Right hindlimb (tissue), 1 donor: ENCODE data around the gene OXCT2.
"Not testable (repeated sequence)": the region's sequence is repeated elsewhere in the genome, so short reads cannot be mapped to it uniquely, and the experiment has no call there.

Source experiments
- DNase-seq: peaks from one replicate; pipeline ENCODE4 v3.0.0-alpha.2; 2018

OXCT2 gene

DNA sequence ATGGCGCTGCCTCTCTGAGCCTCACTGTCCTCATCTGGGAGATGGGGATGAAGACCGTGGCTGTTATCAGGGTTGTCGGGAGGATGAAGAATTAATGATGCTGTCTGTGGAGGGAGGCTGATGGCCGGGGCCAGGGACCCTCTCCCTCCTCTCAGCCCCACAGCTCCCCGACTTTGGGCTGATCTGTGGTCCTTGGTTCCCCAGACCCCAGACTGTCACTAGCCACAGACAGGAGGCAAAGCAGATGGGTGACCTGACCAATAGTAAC lies 15.9 kb upstream of the OXCT2 start:
- DNase-seq: peak; percentile 4

DNA sequence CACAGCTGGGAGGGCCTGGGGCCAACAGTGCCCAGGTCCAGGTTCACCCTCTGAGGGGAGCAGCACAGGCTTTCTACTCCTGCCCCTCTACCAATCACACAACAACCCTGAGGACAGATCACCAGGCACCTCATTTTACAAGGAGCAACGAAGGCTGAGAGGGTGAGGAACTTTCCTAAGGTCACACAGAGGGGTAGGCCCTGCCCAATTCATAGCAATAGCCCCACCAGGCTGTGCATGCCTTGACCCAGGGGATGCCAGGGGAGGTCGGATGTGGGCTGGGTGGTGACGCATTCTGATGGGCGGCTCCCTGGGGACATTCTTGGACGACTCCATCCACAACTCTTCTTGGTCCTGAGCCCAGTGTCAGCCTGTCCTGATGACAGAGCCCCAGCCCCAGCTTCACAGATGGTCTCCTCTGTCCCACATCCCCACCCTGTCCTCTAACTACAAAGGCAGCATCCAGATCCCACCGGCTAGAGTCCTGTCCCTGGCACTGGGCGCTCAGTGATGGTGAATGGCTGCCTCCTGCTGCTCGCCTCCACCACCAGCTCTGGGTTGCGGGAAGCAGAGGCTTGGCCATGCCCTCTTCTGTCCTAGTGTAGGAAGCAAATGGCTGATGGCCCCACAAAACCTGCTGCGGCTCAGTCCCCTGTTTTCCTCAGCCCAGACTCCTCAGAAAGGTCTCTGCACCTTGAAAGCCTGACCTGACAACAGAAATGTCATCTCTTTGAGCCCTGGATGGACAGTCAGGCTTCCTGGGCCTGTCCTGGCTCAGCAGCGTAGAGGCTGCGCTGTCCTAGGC lies 15.4 kb upstream of the OXCT2 start:
- peak; percentile 17 for DNase-seq

GRCh38 chr1:39782685-39783084 lies 11.5 kb upstream of the OXCT2 start:
- DNase-seq: not testable (repeated sequence)

DNA sequence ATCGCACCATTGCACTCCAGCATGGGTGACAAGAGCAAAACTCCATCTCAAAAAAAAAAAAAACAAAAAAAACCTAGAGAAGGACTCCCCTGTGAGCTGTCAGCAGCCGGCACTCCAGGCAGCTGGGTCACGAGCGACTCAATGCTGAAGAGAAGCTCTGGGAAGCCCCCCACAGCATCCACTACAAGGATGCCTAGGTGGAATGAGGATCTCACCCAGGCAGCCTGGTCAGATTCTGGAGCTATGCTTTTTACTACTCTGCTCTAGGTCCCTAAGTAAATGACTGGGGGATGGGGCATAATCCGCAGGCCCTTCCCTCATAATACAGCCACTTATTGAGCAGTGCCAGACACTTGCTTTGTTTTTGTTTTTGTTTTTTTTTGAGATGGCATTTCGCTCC lies 11.0 kb upstream of the OXCT2 start:
- peak; percentile 8 for DNase-seq

GRCh38 chr1:39781349-39781715 lies 10.2 kb upstream of the OXCT2 start:
- DNase-seq: no peak

DNA sequence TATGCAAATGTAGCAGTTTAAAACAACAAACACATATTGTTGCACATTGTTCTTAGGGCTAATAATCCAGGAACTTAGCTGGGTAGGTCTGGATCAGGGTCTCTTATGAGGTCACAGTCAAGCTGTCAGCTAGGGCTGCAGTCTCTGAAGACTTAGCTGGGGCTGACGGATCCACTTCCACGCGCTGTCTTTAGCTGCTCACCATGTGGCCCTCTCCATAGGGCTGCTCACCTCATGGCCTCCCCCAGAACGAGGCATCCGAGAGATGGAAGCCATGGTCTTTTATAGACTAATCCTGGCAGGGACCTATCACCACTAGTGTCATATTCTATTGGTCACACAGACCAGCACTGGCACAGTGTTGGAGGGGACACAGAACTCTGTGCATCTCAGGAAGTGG lies 8.7 kb upstream of the OXCT2 start:
- DNase-seq: no peak

DNA sequence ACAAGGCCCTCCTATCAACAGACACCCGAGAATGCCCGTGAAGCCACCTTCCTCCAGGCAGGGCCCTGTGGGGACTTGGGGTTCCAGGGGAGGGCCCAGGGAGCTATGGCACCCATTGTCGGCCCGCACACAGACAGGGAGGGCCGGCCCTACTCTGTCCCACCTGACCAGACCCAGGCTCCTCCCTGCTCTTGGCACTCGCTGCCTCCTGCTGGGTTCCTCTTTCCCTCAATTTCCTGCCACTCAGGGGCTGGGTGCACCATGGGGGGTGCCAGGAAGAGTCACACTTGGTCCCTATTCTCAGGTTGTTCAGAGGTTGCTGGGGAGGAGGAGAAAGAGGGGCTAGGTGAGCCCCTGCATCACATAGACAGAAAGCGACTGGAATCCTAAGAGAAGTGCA lies 8.0 kb upstream of the OXCT2 start:
- no peak for DNase-seq

DNA sequence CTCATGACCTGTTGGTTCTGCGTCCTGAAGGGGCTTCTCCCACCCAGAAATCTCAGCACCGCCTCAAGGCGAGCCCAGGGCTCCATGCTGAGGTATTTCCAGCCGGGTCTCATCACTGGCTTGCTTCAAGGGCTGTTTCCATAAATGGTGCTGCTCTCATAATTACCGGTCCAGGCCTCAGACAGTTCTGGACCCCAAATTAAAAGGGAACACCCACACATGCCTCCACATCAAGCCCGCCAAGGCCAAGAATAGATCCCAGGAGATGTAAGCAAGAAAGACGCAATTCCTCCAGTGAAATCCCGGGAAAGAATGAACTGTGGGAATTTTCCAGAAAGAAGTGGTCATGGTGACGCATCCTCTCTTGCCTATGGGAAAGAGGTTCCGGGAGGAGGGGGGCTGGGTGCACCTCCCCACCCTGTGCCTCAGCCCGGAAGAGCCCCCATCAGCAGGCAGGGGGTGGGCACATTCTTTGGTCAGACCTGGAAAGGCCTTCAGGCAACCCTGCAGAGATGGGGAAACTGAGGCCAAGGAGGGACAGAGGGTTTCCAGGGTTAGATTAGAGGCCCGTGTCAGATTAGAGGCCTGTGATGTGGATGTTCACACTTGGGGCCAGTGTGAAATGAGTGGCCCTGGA lies 7.4 kb upstream of the OXCT2 start:
- DNase-seq: not testable (repeated sequence)

DNA sequence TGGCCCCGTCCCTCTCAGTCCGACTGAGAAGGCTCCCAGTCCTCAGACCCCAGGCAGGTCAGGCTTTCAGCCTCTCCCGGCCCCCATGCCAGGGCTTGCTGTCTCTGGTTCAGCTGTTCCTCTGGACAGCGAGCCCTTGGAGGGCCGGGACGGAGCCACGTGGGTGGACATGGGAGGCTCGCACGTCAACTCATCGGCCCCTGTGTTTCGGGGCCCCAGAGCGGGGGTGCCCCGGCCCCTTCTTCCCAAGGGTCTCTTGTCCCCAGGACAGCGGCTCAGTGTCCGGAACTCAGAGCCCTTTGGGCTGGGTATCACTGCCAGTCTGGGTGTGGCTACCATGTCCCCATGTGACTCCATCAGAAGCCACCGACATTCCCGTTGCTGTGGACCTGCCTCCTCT lies 6.7 kb upstream of the OXCT2 start:
- DNase-seq: not testable (repeated sequence)

DNA sequence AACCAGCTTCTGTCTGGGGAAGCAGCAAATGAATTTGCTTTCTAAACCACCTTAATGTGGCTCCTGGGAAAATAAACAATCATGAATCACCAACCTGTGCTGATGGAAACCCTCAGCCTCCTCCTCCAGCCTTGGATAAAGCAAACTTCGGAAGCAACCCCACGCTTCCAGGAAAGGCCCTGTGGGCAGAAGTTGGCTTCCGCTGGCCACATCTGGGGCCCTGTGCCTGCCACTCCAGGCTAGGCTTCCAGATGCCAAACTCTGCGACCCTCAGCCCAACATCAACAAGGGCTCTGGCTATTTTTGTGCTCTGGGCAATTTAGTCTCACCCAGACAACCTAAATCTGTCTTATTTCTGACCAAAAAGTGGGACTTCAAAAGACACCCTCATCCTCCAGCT lies 6.2 kb upstream of the OXCT2 start:
- DNase-seq: no peak

- DNase-seq: no peak
Observed at GRCh38 chr1:39776886-39777285, 5.7 kb upstream of the OXCT2 start.

DNA sequence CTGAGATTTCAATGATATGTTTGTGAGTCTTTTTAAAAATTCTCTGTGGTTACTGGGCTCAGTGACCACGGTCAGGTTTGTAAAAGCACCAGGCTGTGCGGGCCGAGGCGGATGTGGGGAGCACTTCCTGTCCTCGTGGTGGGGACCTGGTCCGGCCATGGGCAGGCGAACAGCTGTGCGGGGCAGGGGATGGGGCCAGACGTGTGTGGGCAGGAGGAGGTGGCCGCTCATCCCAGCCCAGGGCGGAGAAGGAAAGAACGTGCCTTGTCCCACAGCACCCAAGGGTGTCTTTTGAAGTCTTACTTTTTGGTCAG lies 5.2 kb upstream of the OXCT2 start:
- peak; percentile 40 for DNase-seq

GRCh38 chr1:39775676-39776399 lies 4.7 kb upstream of the OXCT2 start:
- not testable (repeated sequence) for DNase-seq

GRCh38 chr1:39775141-39775540 lies 4.0 kb upstream of the OXCT2 start:
- not testable (repeated sequence) for DNase-seq

GRCh38 chr1:39773369-39773979 lies 2.3 kb upstream of the OXCT2 start:
- DNase-seq: not testable (repeated sequence)

DNA sequence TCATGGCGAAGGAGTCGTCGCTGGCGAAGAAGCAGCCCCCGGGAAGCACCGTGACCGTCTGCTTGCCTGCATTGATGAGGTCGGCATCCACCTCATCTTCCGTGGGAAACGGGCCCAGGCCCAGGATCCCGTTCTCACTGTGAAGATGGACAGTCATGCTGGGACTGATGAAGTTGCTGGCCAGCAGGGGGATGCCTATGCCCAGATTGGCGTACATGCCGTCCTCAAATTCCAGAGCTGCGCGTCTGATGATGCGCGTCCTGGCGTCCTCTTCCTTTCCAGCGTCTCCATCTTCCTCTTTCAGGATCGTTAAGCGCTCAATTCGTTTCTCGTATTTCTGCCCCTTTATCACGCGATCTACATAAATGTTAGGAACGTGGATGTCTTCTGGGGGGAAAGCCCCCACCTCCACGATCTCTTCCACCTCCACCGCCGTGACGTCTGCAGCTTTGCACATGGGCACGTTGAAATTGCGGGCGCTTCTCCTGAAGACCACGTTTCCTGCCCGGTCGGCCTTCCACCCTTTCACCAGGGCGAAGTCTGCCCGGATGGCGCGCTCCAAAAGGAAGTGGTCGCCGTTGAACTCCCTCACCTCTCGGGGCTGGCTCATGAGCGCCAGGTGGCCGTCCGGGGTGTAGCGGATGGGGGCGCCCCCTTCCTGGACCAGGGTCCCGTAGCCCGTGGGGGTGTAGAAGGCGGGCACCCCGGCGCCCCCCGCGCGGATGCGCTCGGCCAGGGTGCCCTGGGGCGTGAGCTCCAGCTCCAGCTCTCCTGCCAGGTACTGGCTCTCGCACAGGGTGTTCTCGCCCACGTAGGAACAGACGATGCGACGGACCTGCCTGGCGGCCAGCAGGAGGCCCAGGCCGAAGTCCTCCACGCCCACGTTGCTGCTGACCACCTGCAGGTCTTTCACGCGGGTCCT lies 787 bp downstream of the OXCT2 start:
- not testable (repeated sequence) for DNase-seq

- DNase-seq: not testable (repeated sequence)
Observed at GRCh38 chr1:39769502-39769901, 1.6 kb downstream of the OXCT2 start.

DNA sequence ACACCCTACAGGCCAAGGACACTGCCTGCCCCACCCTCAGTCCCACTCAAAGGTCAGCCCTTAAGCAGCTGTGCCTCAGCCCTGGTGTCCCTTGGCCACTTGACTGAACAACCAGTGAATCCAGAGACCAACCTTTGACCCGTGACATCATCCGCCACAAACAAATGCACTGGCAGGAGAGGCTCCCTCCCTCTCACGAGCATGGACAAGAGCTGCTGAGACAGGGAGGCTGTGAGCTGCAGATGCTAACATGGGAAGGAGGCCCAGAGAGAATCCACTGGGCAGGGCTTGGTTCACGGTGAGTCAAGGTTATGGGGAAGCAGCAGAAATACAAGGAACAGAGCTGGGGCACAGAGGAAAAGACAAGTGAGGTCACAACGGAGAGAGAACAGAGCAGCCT lies 4.7 kb downstream of the OXCT2 start:
- DNase-seq: not testable (repeated sequence)

DNA sequence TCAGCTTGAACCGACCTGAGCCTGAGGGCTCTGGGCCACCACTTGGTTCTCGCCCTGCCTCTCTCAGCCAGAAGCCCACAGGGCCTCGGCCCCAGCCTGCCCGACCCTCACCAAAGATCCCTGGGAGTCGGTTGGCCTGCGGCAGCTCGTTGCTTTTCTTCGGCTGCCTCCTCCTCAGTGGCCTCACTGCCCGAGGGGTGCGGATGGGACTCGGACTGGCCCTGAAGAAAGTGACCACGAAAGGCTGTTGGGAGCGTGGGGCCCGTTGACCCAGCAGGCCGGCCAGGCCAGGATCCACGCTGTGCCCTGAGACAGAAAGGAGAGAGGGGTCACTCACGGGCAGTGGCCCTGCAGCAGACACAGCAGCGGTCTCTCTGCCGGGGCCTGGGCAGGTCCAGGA lies 6.6 kb downstream of the OXCT2 start:
- not testable (repeated sequence) for DNase-seq

DNA sequence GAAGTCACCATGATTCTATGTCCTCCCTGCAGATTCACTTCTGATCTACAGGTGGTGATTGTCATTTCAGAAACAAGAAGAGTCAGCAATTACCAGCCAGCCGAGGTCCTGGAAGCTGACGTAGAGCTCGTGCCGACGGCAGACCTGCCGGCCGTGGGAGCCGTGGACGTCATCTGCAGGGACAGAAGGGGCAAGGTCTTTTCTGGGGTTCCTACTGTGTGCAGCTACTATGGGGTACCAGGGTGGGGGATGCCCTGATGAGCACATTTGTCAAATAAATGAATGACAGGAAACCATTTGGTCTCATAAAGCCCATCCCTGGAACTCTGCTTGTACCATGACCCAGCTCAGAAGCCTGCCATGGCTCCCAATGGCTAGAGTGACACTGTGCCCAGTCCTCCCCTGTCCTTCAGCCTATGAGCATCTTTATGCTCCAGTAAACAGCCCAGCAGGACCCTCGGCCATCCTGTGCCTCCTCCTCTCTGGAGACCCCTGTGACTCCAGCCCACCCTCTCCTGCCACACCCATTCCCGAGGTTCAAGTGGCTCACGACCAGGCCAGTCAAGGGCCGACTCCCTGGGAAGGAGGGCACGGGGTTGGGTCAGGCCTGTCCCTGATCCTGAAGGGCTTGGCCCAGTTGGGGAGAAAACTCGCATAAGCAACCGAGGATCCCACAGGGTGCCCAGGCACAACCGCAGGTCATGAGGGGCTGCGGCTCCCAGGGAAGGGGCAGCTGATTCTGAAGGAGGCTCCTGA lies 7.4 kb downstream of the OXCT2 start:
- DNase-seq: not testable (repeated sequence)

- DNase-seq: no peak
Observed at GRCh38 chr1:39762550-39763540, 8.3 kb downstream of the OXCT2 start.
